ENCODE results near the gene ZNHIT6.

GRCh38 chr1:85599681-85600080 lies 108.6 kb downstream of the ZNHIT6 start:
- TF ChIP-seq, protein P1, sequence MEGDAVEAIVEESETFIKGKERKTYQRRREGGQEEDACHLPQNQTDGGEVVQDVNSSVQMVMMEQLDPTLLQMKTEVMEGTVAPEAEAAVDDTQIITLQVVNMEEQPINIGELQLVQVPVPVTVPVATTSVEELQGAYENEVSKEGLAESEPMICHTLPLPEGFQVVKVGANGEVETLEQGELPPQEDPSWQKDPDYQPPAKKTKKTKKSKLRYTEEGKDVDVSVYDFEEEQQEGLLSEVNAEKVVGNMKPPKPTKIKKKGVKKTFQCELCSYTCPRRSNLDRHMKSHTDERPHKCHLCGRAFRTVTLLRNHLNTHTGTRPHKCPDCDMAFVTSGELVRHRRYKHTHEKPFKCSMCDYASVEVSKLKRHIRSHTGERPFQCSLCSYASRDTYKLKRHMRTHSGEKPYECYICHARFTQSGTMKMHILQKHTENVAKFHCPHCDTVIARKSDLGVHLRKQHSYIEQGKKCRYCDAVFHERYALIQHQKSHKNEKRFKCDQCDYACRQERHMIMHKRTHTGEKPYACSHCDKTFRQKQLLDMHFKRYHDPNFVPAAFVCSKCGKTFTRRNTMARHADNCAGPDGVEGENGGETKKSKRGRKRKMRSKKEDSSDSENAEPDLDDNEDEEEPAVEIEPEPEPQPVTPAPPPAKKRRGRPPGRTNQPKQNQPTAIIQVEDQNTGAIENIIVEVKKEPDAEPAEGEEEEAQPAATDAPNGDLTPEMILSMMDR (IDR thresholded peaks at IDR 0.05) = no peak
- TF ChIP-seq POLR2A (IDR thresholded peaks at IDR 0.05) (no peak), POLR2AphosphoS5 (IDR thresholded peaks at IDR 0.05) (no peak)

All from breast epithelium (tissue), 3 donors.